Liver (tissue), 9 donors: Measurements from ENCODE around the gene IFITM10. TPM values are rescaled to one million over a fixed set of nuclear protein-coding genes. Genes with fewer than 3 reads are reported as not detected.

Experiments
- DNase-seq: peaks from one replicate; pipeline ENCODE4 v3.0.0-alpha.2; 2017; ENCODE audit warnings: low spot score
- H3K27ac ChIP-seq, 2 donors: one replicate each; pipeline ENCODE4 v1.7.0; 2013; ENCODE audit warnings: inconsistent platforms in 2 of 2, low read length in 2 of 2, control low read depth in 1 of 2, low read depth in 1 of 2, mild to moderate bottlenecking in 1 of 2
- H3K27me3 ChIP-seq, 4 donors: one replicate each; pipeline versions ENCODE4 v1.6.1 to v1.7.0; 2013; ENCODE audit warnings: low read length in 3 of 4, inconsistent platforms in 1 of 4, mild to moderate bottlenecking in 1 of 4, moderate library complexity in 1 of 4; ENCODE audit not compliant: control insufficient read depth in 4 of 4, insufficient read depth in 4 of 4
- H3K36me3 ChIP-seq, 4 donors: one replicate each; pipeline versions ENCODE4 v1.6.1 to v1.7.0; 2013; ENCODE audit warnings: low read length in 3 of 4, mild to moderate bottlenecking in 3 of 4, low read depth in 1 of 4, moderate library complexity in 1 of 4; ENCODE audit not compliant: control insufficient read depth in 4 of 4, insufficient read depth in 3 of 4
- H3K4me1 ChIP-seq, 4 donors: one replicate each; pipeline versions ENCODE4 v1.6.1 to v1.7.0; 2013; ENCODE audit warnings: low read length in 3 of 4, mild to moderate bottlenecking in 3 of 4, moderate library complexity in 1 of 4; ENCODE audit not compliant: control insufficient read depth in 4 of 4, insufficient read depth in 4 of 4
- H3K4me3 ChIP-seq, 3 donors: one replicate each; pipeline versions ENCODE4 v1.6.1 to v1.7.0; 2013; ENCODE audit warnings: low read length in 3 of 3, control low read depth in 1 of 3, low read depth in 1 of 3, mild to moderate bottlenecking in 1 of 3
- H3K9ac ChIP-seq, 2 donors: one replicate each; pipeline ENCODE4 v1.7.0; 2013; ENCODE audit warnings: low read length in 2 of 2, mild to moderate bottlenecking in 2 of 2, moderate library complexity in 2 of 2, control low read depth in 1 of 2, low read depth in 1 of 2
- H3K9me3 ChIP-seq, 4 donors: one replicate each; pipeline versions ENCODE4 v1.6.1 to v1.7.0; 2013; ENCODE audit warnings: low read length in 3 of 4; ENCODE audit not compliant: control insufficient read depth in 4 of 4
- EGR1 ChIP-seq, 2 donors: IDR thresholded peaks; 2 replicates each; pipeline ENCODE4 v1.6.1; 2016 to 2018; ENCODE audit warnings: antibody characterized with exemption in 2 of 2, low read depth in 2 of 2
- FOXA1 ChIP-seq: IDR thresholded peaks from 2 replicates; pipeline ENCODE4 v1.6.1; 2016; ENCODE audit warnings: antibody characterized with exemption
- FOXA2 ChIP-seq: IDR thresholded peaks from 2 replicates; pipeline ENCODE4 v1.6.1; 2016; ENCODE audit warnings: antibody characterized with exemption
- GABPA ChIP-seq, 2 donors: IDR thresholded peaks in 1 of 2; conservative IDR thresholded peaks in 1 of 2; 2 replicates each; pipeline ENCODE4 v1.6.1; 2016; ENCODE audit warnings: antibody characterized with exemption in 2 of 2, mild to moderate bottlenecking in 1 of 2, moderate library complexity in 1 of 2
- HNF4A ChIP-seq, 2 donors: conservative IDR thresholded peaks; 2 replicates each; pipeline ENCODE4 v1.6.1; 2016; ENCODE audit warnings: antibody characterized with exemption in 2 of 2, mild to moderate bottlenecking in 2 of 2
- HNF4G ChIP-seq: IDR thresholded peaks from 2 replicates; pipeline ENCODE4 v1.6.1; 2016; ENCODE audit warnings: antibody characterized with exemption
- JUND ChIP-seq, 2 donors: IDR thresholded peaks; 2 replicates each; pipeline ENCODE4 v1.6.1; 2016; ENCODE audit warnings: antibody characterized with exemption in 2 of 2
- NR2F2 ChIP-seq: IDR thresholded peaks from 2 replicates; pipeline ENCODE4 v1.6.1; 2016; ENCODE audit warnings: antibody characterized with exemption
- RAD21 ChIP-seq, 2 donors: IDR thresholded peaks; 2 replicates each; pipeline ENCODE4 v1.6.1; 2016; ENCODE audit warnings: antibody characterized with exemption in 2 of 2, mild to moderate bottlenecking in 2 of 2
- RXRA ChIP-seq, 2 donors: IDR thresholded peaks; 2 replicates each; pipeline ENCODE4 v1.6.1; 2017 to 2018; ENCODE audit warnings: antibody characterized with exemption in 2 of 2, mild to moderate bottlenecking in 1 of 2
- SP1 ChIP-seq: IDR thresholded peaks from 2 replicates; pipeline ENCODE4 v1.6.1; 2018; ENCODE audit warnings: antibody characterized with exemption, mild to moderate bottlenecking
- TAF1 ChIP-seq: conservative IDR thresholded peaks from 2 replicates; pipeline ENCODE4 v1.6.1; 2016; ENCODE audit warnings: antibody characterized with exemption, mild to moderate bottlenecking
- YY1 ChIP-seq: IDR thresholded peaks from 2 replicates; pipeline ENCODE4 v1.6.1; 2016; ENCODE audit warnings: antibody characterized with exemption, mild to moderate bottlenecking
- WGBS: extraction: QIAGEN DNeasy Blood & Tissue Kit; methylation state at CpG from one replicate; pipeline ENCODE4 v1.1.7; 2013; 5-methylcytosine and 5-hydroxymethylcytosine counted together
- polyA plus RNA-seq, 2 donors: library from polyadenylated mRNA; stranded (reverse) in 1 of 2; unstranded in 1 of 2; fragments of 200-250 nt in 1 of 2; fragments of >200 nt in 1 of 2; fragmentation: Nextera tagmentation in 1 of 2; extraction: Ambion mirVana in 1 of 2; gene quantifications; one replicate each; pipeline versions ENCODE4 v1.2.1 to v1.2.3, GENCODE V29; 2013 to 2015
- total RNA-seq, 2 donors: library from RNA; depleted of rRNA; stranded (reverse); fragments of >200 nt; gene quantifications; one replicate each; pipeline ENCODE4 v1.2.3, GENCODE V29; 2014
- TF ChIP-seq, protein P1 (sequence below): IDR thresholded peaks from 2 replicates; pipeline ENCODE4 v1.6.1; 2016; ENCODE audit warnings: antibody characterized with exemption
- TF ChIP-seq, protein P2 (sequence below): IDR thresholded peaks from 2 replicates; pipeline ENCODE4 v1.6.1; 2016; ENCODE audit warnings: antibody characterized with exemption
- TF ChIP-seq, protein P3 (sequence below): IDR thresholded peaks from 2 replicates; pipeline ENCODE4 v1.6.1; 2016; ENCODE audit warnings: antibody characterized with exemption
- TF ChIP-seq, protein P4 (sequence below): fragments of 150-350 bp; IDR thresholded peaks from 2 replicates; pipeline ENCODE4 v1.5.1; 2017; ENCODE audit warnings: improper control_type of control experiment, low read depth, low read length; ENCODE audit not compliant: missing input control
- TF ChIP-seq, protein P5 (sequence below): IDR thresholded peaks from 2 replicates; pipeline ENCODE4 v1.6.1; 2016; ENCODE audit warnings: antibody characterized with exemption, mild to moderate bottlenecking
- donor health status: healthy.
- donor health status: healthy.
- donor health status: healthy.
- donor health status: healthy.
- donor health status: healthy.

The IFITM10 gene
- total and polyA plus RNA-seq, 4 donors: 0.14 to 8.5 (median 1.8) TPM

DNA sequence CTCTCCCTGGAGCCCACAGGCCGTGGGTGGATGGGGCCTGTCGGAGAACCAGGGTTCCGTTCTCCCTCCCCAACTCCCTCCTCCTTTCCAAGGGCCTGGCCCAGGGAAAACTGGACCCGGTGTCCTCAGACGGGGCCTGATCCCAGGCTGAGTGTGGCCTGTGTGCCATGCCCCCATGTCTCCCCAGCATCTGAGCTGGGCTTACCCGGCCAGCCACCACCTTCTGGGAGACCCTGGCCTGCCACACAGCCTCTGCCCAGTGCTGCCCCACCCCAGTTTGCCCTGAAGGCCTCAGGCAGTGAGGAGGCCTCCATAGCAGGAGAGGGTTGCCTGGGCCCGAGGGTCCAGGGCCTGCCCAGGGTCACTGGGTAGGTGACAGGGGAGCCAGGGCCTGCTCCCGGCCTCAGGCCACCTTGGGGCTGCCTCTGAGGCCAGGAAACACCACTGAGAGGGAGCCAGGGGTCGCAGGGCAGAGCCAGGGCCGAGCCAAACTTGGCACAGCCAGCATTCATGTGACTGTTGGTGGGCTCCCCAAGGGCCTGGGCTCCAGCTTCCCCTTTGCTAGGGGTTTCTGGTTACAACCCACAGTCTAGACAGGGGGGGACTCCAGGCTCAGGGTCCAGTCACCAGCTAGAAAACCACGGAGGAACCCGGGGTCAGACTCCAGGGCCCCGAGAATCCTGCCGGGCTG lies 590 bp upstream of the IFITM10 start:
- Histone ChIP-seq H3K27me3 (no peaks in the 10 kb centered on the region), H3K9ac (no peak overlapping the region), H3K27ac (peak overlapping the region; percentile 61 to 71), H3K9me3 (no peaks in the 10 kb centered on the region), H3K4me1 (peaks cover 0 to 34% (median 18%) of the 10 kb centered on the region in 4 donors), H3K36me3 (peaks cover 0 to 21% (median 18%) of the 10 kb centered on the region in 4 donors), H3K4me3 (no peak overlapping the region)
- 52% methylated on average over 14 of the region's 14 CpGs for WGBS
- DNase-seq: no peak
- TF ChIP-seq GABPA (IDR thresholded peaks at IDR 0.05 in 1 of 2, conservative IDR thresholded peaks at IDR 0.05 in 1 of 2) (no peak), SP1 (no peak), YY1 (no peak), HNF4A (conservative IDR thresholded peaks at IDR 0.05) (no peak), HNF4G (no peak), NR2F2 (no peak), FOXA1 (no peak), RXRA (IDR thresholded peaks at IDR 0.05) (no peak), TAF1 (no peak), JUND (IDR thresholded peaks at IDR 0.05) (no peak), RAD21 (IDR thresholded peaks at IDR 0.05) (no peak), EGR1 (IDR thresholded peaks at IDR 0.05; ENCODE audit: low read depth in 2 of 2) (no peak), FOXA2 (no peak)
- TF ChIP-seq, protein P1, sequence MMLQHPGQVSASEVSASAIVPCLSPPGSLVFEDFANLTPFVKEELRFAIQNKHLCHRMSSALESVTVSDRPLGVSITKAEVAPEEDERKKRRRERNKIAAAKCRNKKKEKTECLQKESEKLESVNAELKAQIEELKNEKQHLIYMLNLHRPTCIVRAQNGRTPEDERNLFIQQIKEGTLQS: no peak
- TF ChIP-seq, protein P2, sequence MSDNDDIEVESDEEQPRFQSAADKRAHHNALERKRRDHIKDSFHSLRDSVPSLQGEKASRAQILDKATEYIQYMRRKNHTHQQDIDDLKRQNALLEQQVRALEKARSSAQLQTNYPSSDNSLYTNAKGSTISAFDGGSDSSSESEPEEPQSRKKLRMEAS: no peak
- TF ChIP-seq, protein P3, sequence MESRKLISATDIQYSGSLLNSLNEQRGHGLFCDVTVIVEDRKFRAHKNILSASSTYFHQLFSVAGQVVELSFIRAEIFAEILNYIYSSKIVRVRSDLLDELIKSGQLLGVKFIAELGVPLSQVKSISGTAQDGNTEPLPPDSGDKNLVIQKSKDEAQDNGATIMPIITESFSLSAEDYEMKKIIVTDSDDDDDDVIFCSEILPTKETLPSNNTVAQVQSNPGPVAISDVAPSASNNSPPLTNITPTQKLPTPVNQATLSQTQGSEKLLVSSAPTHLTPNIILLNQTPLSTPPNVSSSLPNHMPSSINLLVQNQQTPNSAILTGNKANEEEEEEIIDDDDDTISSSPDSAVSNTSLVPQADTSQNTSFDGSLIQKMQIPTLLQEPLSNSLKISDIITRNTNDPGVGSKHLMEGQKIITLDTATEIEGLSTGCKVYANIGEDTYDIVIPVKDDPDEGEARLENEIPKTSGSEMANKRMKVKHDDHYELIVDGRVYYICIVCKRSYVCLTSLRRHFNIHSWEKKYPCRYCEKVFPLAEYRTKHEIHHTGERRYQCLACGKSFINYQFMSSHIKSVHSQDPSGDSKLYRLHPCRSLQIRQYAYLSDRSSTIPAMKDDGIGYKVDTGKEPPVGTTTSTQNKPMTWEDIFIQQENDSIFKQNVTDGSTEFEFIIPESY: no peak
- TF ChIP-seq, protein P4, sequence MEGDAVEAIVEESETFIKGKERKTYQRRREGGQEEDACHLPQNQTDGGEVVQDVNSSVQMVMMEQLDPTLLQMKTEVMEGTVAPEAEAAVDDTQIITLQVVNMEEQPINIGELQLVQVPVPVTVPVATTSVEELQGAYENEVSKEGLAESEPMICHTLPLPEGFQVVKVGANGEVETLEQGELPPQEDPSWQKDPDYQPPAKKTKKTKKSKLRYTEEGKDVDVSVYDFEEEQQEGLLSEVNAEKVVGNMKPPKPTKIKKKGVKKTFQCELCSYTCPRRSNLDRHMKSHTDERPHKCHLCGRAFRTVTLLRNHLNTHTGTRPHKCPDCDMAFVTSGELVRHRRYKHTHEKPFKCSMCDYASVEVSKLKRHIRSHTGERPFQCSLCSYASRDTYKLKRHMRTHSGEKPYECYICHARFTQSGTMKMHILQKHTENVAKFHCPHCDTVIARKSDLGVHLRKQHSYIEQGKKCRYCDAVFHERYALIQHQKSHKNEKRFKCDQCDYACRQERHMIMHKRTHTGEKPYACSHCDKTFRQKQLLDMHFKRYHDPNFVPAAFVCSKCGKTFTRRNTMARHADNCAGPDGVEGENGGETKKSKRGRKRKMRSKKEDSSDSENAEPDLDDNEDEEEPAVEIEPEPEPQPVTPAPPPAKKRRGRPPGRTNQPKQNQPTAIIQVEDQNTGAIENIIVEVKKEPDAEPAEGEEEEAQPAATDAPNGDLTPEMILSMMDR: no peak
- TF ChIP-seq, protein P5, sequence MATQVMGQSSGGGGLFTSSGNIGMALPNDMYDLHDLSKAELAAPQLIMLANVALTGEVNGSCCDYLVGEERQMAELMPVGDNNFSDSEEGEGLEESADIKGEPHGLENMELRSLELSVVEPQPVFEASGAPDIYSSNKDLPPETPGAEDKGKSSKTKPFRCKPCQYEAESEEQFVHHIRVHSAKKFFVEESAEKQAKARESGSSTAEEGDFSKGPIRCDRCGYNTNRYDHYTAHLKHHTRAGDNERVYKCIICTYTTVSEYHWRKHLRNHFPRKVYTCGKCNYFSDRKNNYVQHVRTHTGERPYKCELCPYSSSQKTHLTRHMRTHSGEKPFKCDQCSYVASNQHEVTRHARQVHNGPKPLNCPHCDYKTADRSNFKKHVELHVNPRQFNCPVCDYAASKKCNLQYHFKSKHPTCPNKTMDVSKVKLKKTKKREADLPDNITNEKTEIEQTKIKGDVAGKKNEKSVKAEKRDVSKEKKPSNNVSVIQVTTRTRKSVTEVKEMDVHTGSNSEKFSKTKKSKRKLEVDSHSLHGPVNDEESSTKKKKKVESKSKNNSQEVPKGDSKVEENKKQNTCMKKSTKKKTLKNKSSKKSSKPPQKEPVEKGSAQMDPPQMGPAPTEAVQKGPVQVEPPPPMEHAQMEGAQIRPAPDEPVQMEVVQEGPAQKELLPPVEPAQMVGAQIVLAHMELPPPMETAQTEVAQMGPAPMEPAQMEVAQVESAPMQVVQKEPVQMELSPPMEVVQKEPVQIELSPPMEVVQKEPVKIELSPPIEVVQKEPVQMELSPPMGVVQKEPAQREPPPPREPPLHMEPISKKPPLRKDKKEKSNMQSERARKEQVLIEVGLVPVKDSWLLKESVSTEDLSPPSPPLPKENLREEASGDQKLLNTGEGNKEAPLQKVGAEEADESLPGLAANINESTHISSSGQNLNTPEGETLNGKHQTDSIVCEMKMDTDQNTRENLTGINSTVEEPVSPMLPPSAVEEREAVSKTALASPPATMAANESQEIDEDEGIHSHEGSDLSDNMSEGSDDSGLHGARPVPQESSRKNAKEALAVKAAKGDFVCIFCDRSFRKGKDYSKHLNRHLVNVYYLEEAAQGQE: no peak
